Activated CD4-positive, CD25-positive, alpha-beta regulatory T cell treated with anti-CD3 and anti-CD28 coated beads, Interleukin-2, amount 50 U/mL, for 24 hours (primary cell): ENCODE data around the gene FAS.

Experiments
- ATAC-seq, 2 donors: fragments of 150-1000 bp; cut with Tn5 transposase; one replicate each; pipeline ENCODE4 v1.10.0; 2021; ENCODE audit warnings: mild to moderate bottlenecking in 1 of 2, moderate library complexity in 1 of 2

The FAS gene

DNA sequence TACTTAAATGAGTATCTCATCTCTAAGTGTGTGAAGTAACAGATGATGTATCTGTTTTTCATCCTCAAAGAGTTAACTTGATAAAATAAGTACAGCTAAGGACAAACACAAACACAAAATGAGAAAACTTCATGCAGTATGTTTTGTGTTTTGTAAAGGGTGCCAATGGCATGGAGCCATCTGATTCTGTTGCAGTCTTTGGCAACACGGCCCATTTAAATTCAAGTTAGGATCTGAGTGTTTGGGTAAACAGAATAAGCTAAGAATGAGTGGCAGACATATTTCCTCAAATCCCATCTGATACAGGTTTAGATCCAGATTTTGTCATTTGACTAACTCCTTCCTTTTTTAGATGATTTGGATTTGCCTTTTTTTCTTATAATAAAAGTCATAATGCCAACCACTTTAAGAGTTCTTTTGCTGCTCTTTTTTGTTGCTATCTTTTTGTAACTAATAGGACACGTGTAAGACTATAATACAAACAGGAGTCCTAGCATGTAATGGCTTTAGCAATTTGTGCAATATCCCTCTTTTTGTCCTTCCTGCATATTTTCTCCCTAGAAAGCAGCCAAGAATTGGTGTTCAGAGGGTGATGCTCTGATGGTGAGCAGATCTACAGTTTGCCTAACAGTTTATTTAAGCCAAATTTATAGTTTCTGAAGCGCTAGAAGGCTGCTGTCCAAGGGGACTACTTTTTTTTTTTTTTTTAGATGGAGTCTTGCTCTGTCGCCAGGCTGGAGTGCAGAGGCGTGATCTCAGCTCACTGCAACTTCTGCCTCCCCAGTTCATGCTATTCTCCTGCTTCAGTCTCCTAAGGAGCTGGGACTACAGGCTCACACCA is 19.2 kb upstream of the FAS start:
- no peak for ATAC-seq

DNA sequence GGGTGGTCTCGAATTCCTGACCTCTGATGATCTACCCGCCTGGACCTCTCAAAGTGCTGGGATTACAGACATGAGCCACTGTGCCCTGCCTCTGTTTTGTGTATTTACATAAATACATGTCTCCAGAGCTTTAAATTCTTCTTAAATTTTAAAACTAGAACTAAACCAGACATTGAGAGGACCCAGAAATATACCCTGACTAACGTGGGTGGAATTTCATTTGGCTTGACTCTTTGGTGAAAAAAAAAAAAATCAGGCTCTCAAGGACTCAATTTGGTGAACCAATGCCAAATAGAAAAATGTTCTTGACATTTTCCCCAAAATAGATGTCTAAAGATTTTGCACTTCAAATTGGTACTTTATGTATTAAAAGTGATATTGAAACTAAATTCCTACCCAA is 16.6 kb upstream of the FAS start:
- no peak for ATAC-seq

DNA sequence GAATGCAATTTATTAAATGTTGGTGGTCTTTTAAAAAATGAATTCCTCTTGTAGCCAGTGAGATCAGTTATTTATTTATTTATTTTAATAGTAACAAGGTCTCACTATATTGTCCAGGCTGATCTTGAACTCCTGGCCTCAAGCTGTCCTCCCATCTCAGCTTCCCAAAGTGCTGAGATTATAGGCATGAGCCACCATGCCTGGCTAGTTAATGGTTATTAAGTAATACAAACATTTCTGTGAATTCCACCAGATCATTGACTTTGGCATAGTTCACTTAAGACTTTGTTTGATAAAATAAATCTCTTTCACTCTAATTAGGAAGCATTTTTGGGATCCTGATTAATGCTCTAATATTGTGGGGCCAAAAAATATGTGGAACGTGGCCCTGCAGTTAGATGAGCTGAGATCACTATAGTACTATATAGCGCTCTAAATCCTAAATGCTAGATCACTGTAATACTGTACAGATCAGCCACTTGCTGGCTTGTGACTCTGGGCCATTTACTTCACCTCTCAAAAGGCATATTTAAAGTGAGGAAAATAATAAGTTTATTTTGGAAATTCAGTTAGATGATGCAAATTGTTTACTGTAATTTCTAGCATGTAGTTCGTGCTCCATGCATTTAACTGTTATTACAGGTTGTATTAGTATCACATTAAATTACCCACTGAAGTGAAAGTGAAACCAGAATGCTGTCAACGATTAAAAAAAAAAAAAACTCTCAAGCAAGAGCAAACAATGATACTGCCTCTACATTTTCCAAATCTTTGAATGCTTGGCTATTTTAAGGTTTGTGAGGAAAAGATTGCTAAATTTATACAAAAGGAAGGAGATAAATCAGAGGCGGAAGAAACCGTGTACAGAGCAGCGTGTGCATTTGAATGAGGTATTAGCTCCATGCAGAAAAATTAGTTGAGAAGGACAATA is 15.9 kb upstream of the FAS start:
- ATAC-seq, result peak; percentile 60 to 63

DNA sequence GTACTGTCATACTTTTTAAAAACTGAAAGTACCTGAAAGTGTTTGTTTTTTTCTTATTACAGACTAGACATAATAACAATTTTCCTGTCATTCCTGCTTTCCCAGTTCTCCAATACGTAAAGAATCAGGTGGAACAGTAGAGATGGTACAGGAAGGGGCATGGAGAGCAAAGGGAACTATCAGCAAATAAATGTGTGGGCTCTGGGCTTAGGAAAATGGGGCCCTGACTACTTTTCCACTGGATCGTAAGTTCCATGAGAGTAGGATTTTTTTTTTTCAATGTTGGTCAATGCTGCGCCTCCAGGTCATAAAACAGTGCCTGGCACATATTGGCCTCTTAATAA is 15.2 kb upstream of the FAS start:
- no peak for ATAC-seq

DNA sequence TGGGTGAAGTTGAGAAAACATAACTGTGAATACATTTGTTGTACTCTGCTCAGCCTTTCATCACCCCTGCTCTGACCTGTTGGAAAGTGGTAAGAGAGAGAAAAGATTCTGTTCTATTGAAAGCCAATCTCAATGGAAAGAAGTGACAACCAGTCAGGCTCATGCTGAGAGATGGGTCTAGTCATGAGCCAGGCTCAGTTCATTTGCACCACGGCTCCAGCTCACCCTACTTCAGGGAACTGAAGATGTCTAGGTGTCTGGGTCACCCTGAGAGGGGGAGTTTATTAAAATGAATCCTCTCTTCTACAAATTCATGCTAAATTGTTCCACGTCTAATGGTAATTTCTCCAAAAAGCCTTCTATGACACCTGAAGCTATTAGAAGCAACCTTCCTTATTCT is 12.1 kb upstream of the FAS start:
- ATAC-seq, result no peak

DNA sequence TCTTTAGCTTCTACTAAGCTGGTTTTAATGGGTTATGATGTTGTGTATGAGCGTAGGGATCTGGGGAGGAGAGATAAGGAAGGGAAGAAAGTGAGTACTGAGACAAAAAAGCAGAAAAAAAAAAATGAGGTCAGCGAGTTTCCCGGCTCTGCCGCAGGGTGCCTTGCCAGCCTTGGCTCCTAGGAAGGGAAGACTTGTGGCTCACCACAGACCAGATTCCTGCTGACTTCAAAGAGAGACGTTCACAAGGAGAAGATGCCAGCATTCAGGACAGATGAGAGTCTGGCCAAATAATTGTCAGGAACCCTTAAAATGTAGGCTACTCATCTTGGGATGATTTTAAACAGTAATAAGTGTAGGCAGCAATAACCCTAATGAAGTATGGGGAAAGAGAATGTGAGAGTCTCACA is 11.4 kb upstream of the FAS start:
- no peak for ATAC-seq

DNA sequence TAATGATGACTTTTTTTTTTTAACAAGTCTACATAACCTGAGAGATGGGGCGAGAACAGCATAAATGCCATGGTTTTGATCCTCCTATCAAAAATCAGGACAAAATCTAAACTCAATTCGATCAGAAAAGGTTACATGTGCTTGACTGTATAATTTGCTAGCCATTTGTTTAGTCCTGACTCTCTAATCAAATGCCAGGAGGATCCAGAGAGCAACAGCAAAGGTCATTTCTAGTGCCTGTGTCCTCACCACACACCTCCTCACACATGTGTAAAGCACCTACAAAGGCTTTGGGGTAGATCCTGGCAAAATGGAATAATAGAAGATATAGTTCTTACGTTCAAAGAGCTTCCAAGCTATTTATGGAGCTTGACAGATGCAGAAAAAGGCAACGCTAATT is 11.0 kb upstream of the FAS start:
- ATAC-seq, result no peak

DNA sequence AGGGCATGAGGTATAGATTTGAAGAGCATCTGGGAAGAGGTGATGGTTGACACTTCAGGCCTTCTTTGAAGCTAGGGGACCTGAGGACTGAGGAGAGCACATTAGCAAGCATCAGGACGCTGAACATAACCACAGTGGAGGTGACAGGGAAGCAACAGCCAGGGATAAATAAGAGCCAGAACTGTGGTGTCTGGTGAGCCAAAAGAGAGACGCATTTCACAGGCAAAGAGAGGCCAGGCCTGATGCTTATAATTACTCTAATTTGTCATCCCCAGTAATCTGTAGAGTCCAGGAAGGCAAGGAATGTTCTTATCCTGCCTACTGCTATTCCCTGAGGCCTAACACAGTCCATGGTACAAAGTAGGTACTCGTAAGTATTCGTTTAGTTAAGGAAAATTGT is 10.4 kb upstream of the FAS start:
- ATAC-seq, result no peak

DNA sequence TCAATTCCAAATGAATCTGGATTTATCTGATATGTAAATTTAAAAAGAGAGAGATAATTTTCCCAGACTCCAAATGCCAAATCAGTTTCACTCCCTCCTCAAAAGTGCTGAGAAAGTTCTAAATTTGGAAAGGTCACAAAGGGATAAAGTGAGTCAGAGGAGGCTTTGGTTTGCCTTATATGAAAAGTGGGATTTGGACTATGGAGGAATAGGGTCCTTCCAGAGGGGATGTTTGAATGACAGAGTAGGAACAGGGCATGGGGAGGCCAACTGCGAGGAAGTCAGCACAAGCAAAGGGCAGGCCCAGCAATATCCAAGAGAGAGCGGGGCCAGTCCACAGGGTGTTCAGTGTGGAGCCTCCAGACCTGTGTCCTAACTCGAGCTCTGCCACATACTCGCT is 9.8 kb upstream of the FAS start:
- ATAC-seq, result no peak

DNA sequence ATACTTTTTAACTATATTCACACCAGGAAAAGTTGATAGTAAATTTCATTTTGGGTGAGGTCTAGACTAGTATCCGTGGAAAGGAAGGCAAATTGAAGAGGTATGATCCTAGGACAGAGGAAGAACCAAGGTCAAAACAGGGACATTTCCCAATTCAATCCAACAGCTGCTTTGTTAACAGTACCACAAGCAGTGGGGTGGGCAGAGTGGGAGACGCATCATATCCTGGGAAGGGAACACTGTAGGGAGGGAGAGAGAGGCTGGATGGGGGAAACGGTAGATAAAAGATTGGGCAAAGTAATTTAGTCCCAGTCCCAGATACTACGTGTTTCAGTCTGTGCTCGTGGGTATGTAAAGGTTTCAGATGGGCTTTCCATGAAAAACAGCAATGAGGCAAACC is 9.2 kb upstream of the FAS start:
- ATAC-seq, result no peak

DNA sequence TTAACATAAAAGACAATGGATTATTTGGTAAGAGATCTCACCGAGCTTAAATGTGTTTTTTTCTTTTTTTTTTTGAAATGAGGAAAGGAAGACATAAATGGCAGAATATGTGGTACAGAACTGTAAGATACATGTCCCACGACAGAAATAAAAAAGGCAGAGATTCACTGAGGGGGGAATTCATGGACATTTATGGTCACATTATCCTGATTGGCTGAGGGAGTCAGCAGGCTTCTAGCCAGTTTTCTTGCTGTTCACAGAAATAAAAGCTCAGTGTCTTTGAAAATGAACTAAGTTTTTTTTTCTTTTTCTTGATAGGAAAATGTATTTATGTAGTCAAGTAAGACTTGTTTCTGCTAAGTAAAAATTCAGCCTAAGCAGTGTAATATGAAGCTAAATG is 8.2 kb upstream of the FAS start:
- ATAC-seq, result no peak

DNA sequence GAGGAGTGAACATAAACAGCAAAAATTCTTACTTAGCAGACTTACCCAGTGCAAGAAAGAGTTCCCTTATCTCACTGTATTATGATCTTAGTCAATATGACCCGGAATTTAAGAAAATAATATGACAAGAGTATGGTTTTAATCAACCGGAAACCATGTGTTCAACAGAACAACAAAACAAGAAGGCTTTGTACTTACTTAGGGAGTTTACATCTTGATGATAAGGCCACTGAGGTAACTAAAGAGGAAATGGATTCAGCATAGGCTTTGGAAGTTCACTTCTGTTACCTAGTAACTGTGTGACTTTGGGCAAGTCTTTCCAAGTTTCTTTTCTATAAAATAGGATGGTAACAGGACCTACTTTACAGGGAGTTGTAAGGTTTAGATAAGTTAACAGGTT is 7.4 kb upstream of the FAS start:
- peak in 1 of 2 donors; percentile 42 for ATAC-seq

DNA sequence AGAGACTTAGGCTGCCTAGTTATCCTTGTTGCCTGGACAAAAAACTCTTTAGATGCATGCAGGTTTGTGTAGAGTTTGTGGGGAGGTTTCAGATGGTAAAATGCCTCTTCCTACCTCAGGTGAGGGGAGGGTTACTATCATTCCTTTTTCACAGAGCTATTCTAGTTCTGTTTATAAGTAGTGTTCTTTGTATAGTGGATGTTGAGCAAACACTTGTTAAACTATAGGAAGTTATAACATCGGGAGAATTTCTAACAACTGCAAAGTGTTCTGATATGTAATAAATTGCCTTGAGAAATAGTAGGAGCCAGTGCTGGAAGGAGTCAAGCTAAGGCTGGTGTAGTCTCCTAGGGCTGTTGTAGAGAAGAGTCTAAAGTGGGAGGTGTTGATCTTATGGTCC is 6.7 kb upstream of the FAS start:
- no peak for ATAC-seq

DNA sequence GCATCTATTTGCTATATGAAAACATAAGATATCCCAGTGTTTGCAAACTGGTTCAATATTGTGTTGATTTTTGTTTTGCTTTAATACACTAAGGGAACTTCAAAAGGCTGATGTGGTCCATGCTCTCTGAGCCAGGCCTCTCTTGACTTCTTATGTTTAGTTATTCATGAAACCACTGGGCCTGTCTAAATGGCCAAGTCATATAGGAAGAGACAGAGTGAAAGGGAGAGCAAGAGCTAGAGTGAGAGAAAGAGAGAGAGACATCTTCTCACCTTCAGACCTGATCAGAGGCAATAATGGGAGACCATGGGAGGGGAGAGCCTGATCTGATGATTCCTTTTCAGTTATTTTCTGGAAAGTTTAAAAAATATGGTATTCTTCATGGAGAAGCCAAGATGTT is 6.1 kb upstream of the FAS start:
- peak; percentile 27 to 32 for ATAC-seq

DNA sequence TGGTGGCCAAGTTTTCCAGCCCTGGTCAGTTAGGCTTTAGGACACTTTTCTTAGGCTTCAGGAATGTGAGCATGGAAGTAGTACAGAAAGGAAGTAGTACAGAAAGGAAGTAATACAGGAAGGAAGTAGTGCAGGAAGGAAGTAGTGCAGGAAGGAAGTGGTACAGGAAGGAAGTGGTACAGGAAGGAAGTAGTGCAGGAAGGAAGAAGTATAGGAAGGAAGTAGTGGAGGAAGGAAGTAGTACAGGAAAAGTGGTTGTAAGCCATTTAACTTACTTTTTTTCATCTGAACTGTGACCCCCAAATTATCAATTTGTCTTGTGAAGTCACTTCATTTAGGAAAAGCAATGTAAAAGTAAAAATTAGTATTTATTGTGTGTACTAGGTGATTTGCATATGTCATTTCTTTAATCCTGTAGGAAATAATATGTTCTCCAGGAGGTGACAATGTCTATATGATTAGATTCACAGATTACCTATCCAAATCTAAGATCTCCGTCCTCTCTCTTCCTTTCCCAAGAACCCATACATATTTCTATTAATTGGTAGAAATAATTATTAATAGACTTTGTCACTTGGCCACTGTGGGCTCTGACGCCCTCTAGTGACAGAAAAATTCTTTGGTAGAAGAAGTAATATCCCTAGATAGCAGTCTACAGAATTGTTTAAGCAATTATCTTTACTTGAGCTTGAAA is 3.9 kb upstream of the FAS start:
- ATAC-seq, result no peak

DNA sequence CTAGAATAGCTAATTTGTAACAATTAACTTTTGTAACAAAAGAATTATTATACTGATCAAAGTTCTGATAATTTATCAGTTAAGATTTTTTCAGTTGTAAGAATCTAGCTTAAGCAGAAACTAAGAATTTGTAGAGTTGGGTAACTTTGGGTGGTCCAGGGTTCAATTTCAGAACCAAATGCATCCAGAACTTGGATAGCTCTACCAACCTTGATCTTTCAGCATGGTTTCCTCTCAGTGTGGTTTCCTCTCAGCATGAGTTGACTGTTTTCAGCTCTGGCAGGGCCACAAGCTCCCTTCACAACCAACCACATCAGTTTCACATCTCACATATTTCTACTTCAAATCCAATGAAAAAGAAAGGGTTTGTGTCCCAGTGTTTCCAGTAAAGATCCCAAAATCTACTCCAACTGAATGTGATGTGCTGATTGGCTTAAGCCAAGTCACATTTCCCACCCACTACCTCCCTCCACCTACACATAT is 3.3 kb upstream of the FAS start:
- no peak for ATAC-seq

DNA sequence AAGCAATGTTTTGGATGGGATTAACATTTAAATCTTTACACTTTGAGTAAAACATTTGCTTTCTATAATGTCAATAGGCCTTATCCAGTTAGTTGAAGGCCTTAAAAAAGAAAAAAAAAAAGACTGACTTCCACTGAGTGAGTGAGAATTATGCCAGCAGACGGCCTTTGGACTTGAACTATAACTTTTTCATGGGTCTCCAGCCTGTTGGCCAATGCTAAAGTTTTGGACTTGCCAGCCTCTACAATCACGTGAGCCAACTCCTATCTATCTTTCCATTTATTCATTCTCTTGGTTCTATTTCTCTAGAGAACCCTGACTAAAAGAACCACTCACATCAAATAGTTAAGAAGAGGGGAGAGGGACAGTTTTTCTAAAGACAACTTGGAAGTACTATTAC is 2.8 kb upstream of the FAS start:
- no peak for ATAC-seq

DNA sequence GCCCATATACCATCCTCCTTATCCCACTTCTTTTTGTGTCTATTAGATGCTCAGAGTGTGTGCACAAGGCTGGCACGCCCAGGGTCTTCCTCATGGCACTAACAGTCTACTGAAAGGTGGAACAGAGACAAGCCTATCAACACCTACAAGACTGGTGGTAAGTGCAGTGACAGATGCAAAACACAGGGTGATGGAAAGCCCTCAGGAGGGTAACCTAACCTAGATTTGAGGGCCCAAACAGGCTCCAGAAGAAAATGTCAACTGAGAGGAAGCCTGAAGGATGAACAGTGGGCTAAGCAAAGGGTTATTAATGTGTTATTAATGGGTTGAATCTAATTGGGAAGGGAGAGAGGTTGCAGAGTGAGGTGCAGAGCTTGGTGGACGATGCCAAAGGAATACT is 1.2 kb upstream of the FAS start:
- no peak for ATAC-seq

DNA sequence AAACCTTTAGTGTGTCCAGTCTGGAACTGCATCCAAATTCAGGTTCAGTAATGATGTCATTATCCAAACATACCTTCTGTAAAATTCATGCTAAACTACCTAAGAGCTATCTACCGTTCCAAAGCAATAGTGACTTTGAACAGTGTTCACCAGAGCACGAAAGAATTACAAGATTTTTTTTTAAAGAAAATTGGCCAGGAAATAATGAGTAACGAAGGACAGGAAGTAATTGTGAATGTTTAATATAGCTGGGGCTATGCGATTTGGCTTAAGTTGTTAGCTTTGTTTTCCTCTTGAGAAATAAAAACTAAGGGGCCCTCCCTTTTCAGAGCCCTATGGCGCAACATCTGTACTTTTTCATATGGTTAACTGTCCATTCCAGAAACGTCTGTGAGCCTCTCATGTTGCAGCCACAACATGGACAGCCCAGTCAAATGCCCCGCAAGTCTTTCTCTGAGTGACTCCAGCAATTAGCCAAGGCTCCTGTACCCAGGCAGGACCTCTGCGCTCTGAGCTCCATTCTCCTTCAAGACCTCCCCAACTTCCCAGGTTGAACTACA is 694 bp upstream of the FAS start:
- peak in 1 of 2 donors; percentile 5 for ATAC-seq

DNA sequence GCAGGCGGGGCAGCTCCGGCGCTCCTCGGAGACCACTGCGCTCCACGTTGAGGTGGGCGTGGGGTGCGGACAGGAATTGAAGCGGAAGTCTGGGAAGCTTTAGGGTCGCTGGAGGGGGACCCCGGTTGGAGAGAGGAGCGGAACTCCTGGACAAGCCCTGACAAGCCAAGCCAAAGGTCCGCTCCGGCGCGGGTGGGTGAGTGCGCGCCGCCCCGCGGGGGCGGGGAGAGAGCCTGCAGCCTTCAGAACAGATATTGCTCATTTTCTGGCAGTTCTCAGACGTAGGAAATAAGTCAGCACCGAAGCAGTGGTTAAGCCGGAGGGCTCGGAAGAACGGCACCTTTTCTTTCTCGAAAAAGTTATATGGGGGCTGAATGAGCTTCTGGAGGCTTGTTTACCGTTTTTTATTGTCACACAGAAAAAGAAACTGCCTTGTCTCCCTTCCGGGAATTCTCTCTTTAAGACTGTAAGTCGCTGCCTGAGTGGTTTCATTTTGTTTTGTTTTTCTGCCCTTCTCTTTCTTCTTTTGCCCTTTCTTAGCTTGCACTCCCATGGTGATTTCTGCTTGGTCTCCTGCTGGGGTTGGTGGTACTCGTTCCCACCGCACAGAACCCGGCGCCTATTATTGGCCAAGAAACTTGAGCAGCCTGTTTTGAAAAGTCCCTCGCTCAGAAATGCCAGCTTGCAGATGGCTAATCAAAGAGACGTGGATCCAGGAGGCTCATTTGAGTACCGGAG is 732 bp downstream of the FAS start:
- peak; percentile 70 to 71 for ATAC-seq

DNA sequence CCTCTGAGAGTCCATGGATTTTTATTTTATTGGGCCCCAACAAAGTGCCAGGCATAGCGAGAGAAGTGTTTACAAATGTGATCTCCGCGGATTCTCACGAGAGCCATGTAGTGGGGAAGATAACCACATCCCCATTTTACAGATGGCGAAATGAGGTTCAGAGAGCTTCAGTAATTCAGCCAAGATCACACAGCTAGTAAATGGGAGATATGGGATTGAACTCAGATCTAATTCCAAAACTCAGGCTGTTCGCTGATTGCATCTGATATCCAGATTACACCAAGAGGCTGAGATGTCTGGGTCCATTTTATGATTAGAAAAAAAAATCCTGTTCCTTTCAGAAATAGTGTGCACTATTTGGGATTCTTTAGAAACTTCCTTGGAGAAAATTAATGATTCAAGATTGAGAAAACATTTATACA is 1.3 kb downstream of the FAS start:
- peak; percentile 0 to 1 for ATAC-seq

DNA sequence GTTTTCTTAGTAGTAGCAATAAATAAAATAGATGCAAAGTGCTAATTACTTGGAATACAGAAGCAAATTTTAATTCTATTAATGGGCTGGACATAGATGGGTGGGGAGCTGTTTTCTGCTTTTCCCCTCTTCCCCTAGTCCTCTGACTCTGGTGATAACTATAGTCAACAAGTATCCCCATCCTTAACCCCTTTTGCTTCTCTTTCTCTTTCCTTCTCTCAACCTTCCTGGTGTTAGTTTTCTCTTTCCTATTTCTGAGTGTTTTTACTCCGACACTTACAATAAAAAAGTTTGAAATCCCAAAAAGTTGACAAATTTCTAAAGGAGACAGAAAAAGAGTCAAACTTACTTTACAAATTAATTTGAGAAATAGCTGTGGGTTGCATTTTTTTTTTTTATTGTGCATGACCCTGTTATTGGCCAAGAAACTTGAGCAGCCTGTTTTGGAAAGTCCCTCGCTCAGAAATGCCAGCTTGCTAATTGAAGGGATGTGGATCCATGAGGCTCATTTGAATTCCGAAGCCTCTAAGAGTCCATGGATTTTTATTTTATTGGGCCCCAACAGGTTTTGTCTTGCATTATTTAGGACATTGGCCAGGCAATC is 2.4 kb downstream of the FAS start:
- ATAC-seq, result no peak
